Measurements from ENCODE around the gene ASTN2.

DNA sequence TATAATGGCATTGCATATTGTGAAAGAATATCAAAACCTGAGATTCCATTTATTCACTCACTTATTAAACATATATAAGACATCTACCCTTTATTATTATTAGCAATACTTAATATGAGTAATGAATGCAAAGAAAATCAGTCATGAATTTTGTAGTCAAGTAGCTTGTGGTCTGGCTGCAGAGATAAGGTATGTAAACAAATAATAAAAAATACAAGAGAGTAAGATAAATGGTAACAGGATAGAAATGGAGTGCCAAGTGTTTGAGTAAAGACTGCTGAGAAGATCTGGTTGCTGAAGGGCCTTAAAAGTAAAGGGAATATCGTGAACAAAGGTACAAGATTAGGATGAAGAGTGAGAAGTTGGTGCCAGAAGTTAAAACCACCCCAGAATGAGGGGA, 709.3 kb downstream of the ASTN2 start:
- no peak for TF ChIP-seq POLR2A (IDR thresholded peaks at IDR 0.05)
- TF ChIP-seq, protein P1, sequence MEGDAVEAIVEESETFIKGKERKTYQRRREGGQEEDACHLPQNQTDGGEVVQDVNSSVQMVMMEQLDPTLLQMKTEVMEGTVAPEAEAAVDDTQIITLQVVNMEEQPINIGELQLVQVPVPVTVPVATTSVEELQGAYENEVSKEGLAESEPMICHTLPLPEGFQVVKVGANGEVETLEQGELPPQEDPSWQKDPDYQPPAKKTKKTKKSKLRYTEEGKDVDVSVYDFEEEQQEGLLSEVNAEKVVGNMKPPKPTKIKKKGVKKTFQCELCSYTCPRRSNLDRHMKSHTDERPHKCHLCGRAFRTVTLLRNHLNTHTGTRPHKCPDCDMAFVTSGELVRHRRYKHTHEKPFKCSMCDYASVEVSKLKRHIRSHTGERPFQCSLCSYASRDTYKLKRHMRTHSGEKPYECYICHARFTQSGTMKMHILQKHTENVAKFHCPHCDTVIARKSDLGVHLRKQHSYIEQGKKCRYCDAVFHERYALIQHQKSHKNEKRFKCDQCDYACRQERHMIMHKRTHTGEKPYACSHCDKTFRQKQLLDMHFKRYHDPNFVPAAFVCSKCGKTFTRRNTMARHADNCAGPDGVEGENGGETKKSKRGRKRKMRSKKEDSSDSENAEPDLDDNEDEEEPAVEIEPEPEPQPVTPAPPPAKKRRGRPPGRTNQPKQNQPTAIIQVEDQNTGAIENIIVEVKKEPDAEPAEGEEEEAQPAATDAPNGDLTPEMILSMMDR (IDR thresholded peaks at IDR 0.05) = no peak

All from Peyer's patch (tissue), 4 donors.